Hematopoietic multipotent progenitor cell treated with erythropoietin and hydrocortisone succinate and interleukin-3 and kit ligand, for 6 days (in vitro differentiated cells): ENCODE results near the gene RASA3.

Experiments used
- DNase-seq: peaks from one replicate; pipeline ENCODE4 v3.0.0-alpha.2; 2015

The RASA3 gene

GRCh38 chr13:113974304-113975281 lies 157.8 kb downstream of the RASA3 start:
- no peak for DNase-seq

- no peak for DNase-seq
These were observed 158.9 kb downstream of the RASA3 start, which contains the start of gene C13orf46 for GRCh38 chr13:113973218-113974164. TSS of gene C13orf46 (minus strand) at chr13:113974076. CDS start at chr13:113973997, 79 bp downstream.

- no peak for DNase-seq
These were observed 159.8 kb downstream of the RASA3 start for GRCh38 chr13:113972451-113973217.

- DNase-seq, result no peak
These were observed 160.8 kb downstream of the RASA3 start for GRCh38 chr13:113971471-113972231.

- DNase-seq, result no peak
These were observed 161.5 kb downstream of the RASA3 start for GRCh38 chr13:113970810-113971470.

- no peak for DNase-seq
These were observed 162.3 kb downstream of the RASA3 start for GRCh38 chr13:113969973-113970611.

- no peak for DNase-seq
These were observed 163.0 kb downstream of the RASA3 start for GRCh38 chr13:113969311-113969972.

GRCh38 chr13:113968463-113969310 lies 163.7 kb downstream of the RASA3 start:
- DNase-seq, result no peak

- no peak for DNase-seq
These were observed 164.5 kb downstream of the RASA3 start for GRCh38 chr13:113967729-113968462.

- no peak for DNase-seq
These were observed 165.2 kb downstream of the RASA3 start for GRCh38 chr13:113967206-113967720.

GRCh38 chr13:113965968-113966884 lies 166.2 kb downstream of the RASA3 start:
- DNase-seq, result no peak

- no peak for DNase-seq
These were observed 167.0 kb downstream of the RASA3 start for GRCh38 chr13:113965383-113965874.

- DNase-seq, result no peak
These were observed 168.0 kb downstream of the RASA3 start for GRCh38 chr13:113964251-113964995.

- DNase-seq, result no peak
These were observed 169.0 kb downstream of the RASA3 start for GRCh38 chr13:113963376-113963775.

- no peak for DNase-seq
These were observed 169.4 kb downstream of the RASA3 start for GRCh38 chr13:113962975-113963374.

GRCh38 chr13:113962386-113962785 lies 170.0 kb downstream of the RASA3 start:
- DNase-seq, result no peak
